Astrocyte (in vitro differentiated cells and primary cell): ENCODE results near the gene NPAS3. TPM values are rescaled to one million over a fixed set of nuclear protein-coding genes. Genes with fewer than 3 reads are reported as not detected.
A peak's percentile ranks its signal among the peaks of the same experiment; 100 is the strongest.

Experiments used
- DNase-seq: peaks from one replicate; pipeline ENCODE4 v3.0.0-alpha.2; 2010; ENCODE audit warnings: low read depth
- FAIRE-seq: peaks from 2 replicates; lab custom pipeline; 2011; peaks lifted over from hg19 to GRCh38; lab: Jason Lieb, UNC
- H2AFZ ChIP-seq: 2 replicates; pipeline ENCODE4 v1.6.0; 2012; ENCODE audit warnings: low read depth, low read length, inconsistent platforms
- H3K27ac ChIP-seq: 2 replicates; pipeline ENCODE4 v1.5.1; 2011; ENCODE audit warnings: low read depth, low read length, inconsistent platforms
- H3K27me3 ChIP-seq: 2 replicates; pipeline ENCODE4 v1.6.0; 2011; ENCODE audit warnings: low read length, inconsistent platforms; ENCODE audit not compliant: insufficient read depth
- H3K36me3 ChIP-seq: 2 replicates; pipeline ENCODE4 v1.5.1; 2011; ENCODE audit warnings: low read length, inconsistent platforms; ENCODE audit not compliant: insufficient read depth
- H3K4me1 ChIP-seq: 2 replicates; pipeline ENCODE4 v1.5.1; 2011; ENCODE audit warnings: low read length, inconsistent platforms; ENCODE audit not compliant: insufficient read depth
- H3K4me2 ChIP-seq: 2 replicates; pipeline ENCODE4 v1.6.0; 2012; ENCODE audit warnings: low read length, inconsistent platforms
- H3K4me3 ChIP-seq: 2 replicates; pipeline ENCODE4 v1.5.1; 2011; ENCODE audit warnings: low read depth, mild to moderate bottlenecking, low read length, inconsistent platforms; ENCODE audit not compliant: insufficient read depth
- H3K79me2 ChIP-seq: 2 replicates; pipeline ENCODE4 v1.6.0; 2012; ENCODE audit warnings: mild to moderate bottlenecking, low read length, inconsistent platforms; ENCODE audit not compliant: insufficient read depth
- H3K9ac ChIP-seq: 2 replicates; pipeline ENCODE4 v1.6.0; 2012; ENCODE audit warnings: mild to moderate bottlenecking, low read length, inconsistent platforms
- H3K9me3 ChIP-seq: 2 replicates; pipeline ENCODE4 v1.5.1; 2012; ENCODE audit warnings: low read depth, mild to moderate bottlenecking, low read length, inconsistent platforms; ENCODE audit not compliant: insufficient read depth
- H4K20me1 ChIP-seq: 2 replicates; pipeline ENCODE4 v1.6.0; 2012; ENCODE audit warnings: low read length, inconsistent platforms; ENCODE audit not compliant: insufficient read depth
- H3K27ac Mint-ChIP-seq: one replicate; pipeline ENCODE4 v1.8.0; 2021; ENCODE audit warnings: mild to moderate bottlenecking, mixed read lengths; ENCODE audit not compliant: unreplicated experiment
- H3K27me3 Mint-ChIP-seq: one replicate; pipeline ENCODE4 v1.8.0; 2021; ENCODE audit warnings: low read depth, mixed read lengths; ENCODE audit not compliant: unreplicated experiment
- H3K36me3 Mint-ChIP-seq: one replicate; pipeline ENCODE4 v1.8.0; 2021; ENCODE audit warnings: low read depth, mixed read lengths; ENCODE audit not compliant: unreplicated experiment
- H3K4me1 Mint-ChIP-seq: one replicate; pipeline ENCODE4 v1.8.0; 2021; ENCODE audit warnings: low read depth, mixed read lengths; ENCODE audit not compliant: unreplicated experiment
- H3K4me3 Mint-ChIP-seq: one replicate; pipeline ENCODE4 v1.8.0; 2021; ENCODE audit warnings: mild to moderate bottlenecking, moderate library complexity, mixed read lengths; ENCODE audit not compliant: unreplicated experiment
- H3K9me3 Mint-ChIP-seq: one replicate; pipeline ENCODE4 v1.8.0; 2021; ENCODE audit warnings: mild to moderate bottlenecking, mixed read lengths; ENCODE audit not compliant: unreplicated experiment
- EZH2 ChIP-seq: IDR thresholded peaks from 2 replicates; pipeline ENCODE4 v1.6.1; 2012; ENCODE audit warnings: mild to moderate bottlenecking, low read length, inconsistent platforms; ENCODE audit not compliant: insufficient read depth
- total RNA-seq: library from RNA; stranded (reverse); gene quantifications from 2 replicates; pipeline ENCODE4 v1.2.1, GENCODE V29; 2021
- TF ChIP-seq, protein P1 (sequence below): IDR thresholded peaks from 2 replicates; pipeline ENCODE4 v1.5.1; 2011; ENCODE audit warnings: low read depth, mild to moderate bottlenecking, inconsistent platforms, low read length, moderate library complexity; ENCODE audit not compliant: insufficient read depth

Gene NPAS3
- total RNA-seq, 1 donor from 2014 or later = 2.6 TPM

- no peaks in the 10 kb centered on the region for H4K20me1 ChIP-seq
- no peak overlapping the region for H3K4me2 ChIP-seq
- Mint-ChIP-seq H3K4me1 (peaks cover 8% of the 10 kb centered on the region), H3K27ac (no peak overlapping the region), H3K4me3 (no peak overlapping the region), H3K27me3 (no peaks in the 10 kb centered on the region), H3K9me3 (no peaks in the 10 kb centered on the region), H3K36me3 (no peaks in the 10 kb centered on the region)
- H3K4me3 ChIP-seq = no peak overlapping the region
- H3K27ac ChIP-seq = no peak overlapping the region
- no peak for DNase-seq
- no peaks in the 10 kb centered on the region for H3K27me3 ChIP-seq
- H3K4me1 ChIP-seq = peaks cover 13% of the 10 kb centered on the region
- FAIRE-seq = no peak
- TF ChIP-seq, protein P1, sequence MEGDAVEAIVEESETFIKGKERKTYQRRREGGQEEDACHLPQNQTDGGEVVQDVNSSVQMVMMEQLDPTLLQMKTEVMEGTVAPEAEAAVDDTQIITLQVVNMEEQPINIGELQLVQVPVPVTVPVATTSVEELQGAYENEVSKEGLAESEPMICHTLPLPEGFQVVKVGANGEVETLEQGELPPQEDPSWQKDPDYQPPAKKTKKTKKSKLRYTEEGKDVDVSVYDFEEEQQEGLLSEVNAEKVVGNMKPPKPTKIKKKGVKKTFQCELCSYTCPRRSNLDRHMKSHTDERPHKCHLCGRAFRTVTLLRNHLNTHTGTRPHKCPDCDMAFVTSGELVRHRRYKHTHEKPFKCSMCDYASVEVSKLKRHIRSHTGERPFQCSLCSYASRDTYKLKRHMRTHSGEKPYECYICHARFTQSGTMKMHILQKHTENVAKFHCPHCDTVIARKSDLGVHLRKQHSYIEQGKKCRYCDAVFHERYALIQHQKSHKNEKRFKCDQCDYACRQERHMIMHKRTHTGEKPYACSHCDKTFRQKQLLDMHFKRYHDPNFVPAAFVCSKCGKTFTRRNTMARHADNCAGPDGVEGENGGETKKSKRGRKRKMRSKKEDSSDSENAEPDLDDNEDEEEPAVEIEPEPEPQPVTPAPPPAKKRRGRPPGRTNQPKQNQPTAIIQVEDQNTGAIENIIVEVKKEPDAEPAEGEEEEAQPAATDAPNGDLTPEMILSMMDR = no peak
- H3K79me2 ChIP-seq = no peaks in the 10 kb centered on the region
- H2AFZ ChIP-seq = no peak overlapping the region
- H3K9ac ChIP-seq = no peak overlapping the region
- H3K36me3 ChIP-seq = no peaks in the 10 kb centered on the region
- no peaks in the 10 kb centered on the region for H3K9me3 ChIP-seq
These were observed 616.3 kb downstream of the NPAS3 start for GRCh38 chr14:33554988-33555387.

- Histone ChIP-seq H3K4me3 (no peak overlapping the region), H2AFZ (no peak overlapping the region), H3K79me2 (no peaks in the 10 kb centered on the region), H3K4me1 (peaks cover 13% of the 10 kb centered on the region), H3K4me2 (peak overlapping the region; percentile 12), H3K9me3 (no peaks in the 10 kb centered on the region), H3K9ac (no peak overlapping the region), H3K27me3 (no peaks in the 10 kb centered on the region), H3K27ac (peak overlapping the region; percentile 46), H4K20me1 (no peaks in the 10 kb centered on the region), H3K36me3 (no peaks in the 10 kb centered on the region)
- DNase-seq = peak; percentile 41
- no peak for FAIRE-seq
- H3K4me3 Mint-ChIP-seq = no peak overlapping the region
- no peak overlapping the region for H3K27ac Mint-ChIP-seq
- H3K27me3 Mint-ChIP-seq = no peaks in the 10 kb centered on the region
- peaks cover 8% of the 10 kb centered on the region for H3K4me1 Mint-ChIP-seq
- TF ChIP-seq EZH2 = no peak
- TF ChIP-seq, protein P1 = no peak
- no peaks in the 10 kb centered on the region for H3K36me3 Mint-ChIP-seq
- H3K9me3 Mint-ChIP-seq = no peaks in the 10 kb centered on the region
These were observed 617.2 kb downstream of the NPAS3 start for GRCh38 chr14:33555710-33556350.

- H2AFZ ChIP-seq = no peak overlapping the region
- no peaks in the 10 kb centered on the region for H4K20me1 ChIP-seq
- no peaks in the 10 kb centered on the region for H3K36me3 ChIP-seq
- H3K9me3 Mint-ChIP-seq = no peaks in the 10 kb centered on the region
- H3K4me3 ChIP-seq = no peak overlapping the region
- no peak overlapping the region for H3K27ac Mint-ChIP-seq
- H3K79me2 ChIP-seq = no peaks in the 10 kb centered on the region
- peak overlapping the region; percentile 12 for H3K4me2 ChIP-seq
- H3K9ac ChIP-seq = no peak overlapping the region
- no peaks in the 10 kb centered on the region for H3K27me3 Mint-ChIP-seq
- H3K4me1 Mint-ChIP-seq = peaks cover 8% of the 10 kb centered on the region
- TF ChIP-seq EZH2 = no peak
- TF ChIP-seq, protein P1 = no peak
- DNase-seq (peak; percentile 52), FAIRE-seq (peak; percentile 26)
- H3K4me1 ChIP-seq = peaks cover 13% of the 10 kb centered on the region
- peak overlapping the region; percentile 60 for H3K27ac ChIP-seq
- H3K27me3 ChIP-seq = no peaks in the 10 kb centered on the region
- H3K4me3 Mint-ChIP-seq = no peak overlapping the region
- no peaks in the 10 kb centered on the region for H3K36me3 Mint-ChIP-seq
- H3K9me3 ChIP-seq = no peaks in the 10 kb centered on the region
These were observed 617.9 kb downstream of the NPAS3 start for GRCh38 chr14:33556382-33557121.
